HT-29 (cell line): ENCODE results near the gene DCST1. TPM values are rescaled to one million over a fixed set of nuclear protein-coding genes. Genes with fewer than 3 reads are reported as not detected.

Experiments
- DNase-seq: peaks from one replicate; pipeline ENCODE4 v3.0.0-alpha.2; 2015; ENCODE audit warnings: low spot score
- total RNA-seq: library from RNA; depleted of rRNA; stranded (reverse); fragments of >200 nt; shearing (Covaris generic); gene quantifications from 2 replicates; pipeline ENCODE4 v1.2.3, GENCODE V29; 2014; rRNA removed

The DCST1 gene
- total RNA-seq, 1 experiment from 2014 or later: 0.05 TPM

DNA sequence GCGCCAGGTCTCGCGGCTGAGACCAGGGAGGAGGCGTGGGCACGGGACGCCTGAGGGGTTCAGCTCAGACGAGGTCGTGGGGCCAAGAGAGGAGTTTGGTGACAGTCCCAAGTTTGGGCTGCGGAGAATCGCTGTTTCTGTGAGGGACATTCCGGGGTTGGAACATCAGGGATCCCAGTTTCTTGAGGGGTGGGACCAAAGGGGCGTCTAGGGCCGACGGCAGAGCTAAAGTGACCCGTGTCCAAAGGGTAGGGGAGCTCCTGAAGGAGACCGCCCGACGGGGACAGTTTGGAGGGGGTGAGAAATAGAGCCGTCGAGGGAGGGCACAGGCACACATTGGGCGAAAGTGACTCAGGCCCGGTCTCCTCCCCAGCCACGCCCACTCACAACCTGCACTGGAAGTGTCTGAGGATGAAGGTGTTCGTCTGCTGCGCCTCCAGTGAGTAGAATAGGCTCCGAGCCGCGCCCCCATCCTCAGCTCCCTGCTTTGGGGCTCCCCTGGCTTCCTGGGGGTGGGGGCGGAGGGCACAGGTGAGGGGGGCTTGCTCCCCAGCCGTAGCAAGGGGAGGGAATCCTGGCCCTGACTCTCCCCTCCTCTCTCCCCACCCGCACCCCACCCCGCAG is 52.0 kb downstream of the DCST1 start:
- DNase-seq: peak; percentile 61

DNA sequence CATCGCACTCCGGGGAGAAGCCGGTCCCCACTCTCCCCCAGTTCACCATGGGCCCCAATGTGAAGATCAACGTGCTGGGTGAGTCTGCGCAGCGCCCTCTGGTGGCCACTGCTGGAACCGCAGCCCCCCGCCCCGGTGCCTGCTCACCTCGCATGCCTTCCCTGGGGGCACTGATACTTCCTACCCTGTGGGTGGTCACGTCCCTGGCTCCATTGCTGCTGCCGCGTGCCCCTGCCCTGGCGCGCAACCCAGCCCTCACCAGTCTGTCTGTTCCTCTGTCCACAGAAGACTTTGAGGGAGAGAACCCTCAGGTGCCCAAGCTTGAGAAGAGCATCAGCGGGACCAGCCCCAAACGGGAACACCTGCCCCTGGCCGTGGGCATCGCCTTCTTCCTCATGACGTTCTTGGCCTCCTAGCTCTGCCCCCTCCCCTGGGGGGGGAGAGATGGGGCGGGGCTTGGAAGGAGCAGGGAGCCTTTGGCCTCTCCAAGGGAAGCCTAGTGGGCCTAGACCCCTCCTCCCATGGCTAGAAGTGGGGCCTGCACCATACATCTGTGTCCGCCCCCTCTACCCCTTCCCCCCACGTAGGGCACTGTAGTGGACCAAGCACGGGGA is 52.6 kb downstream of the DCST1 start:
- peak; percentile 73 for DNase-seq

DNA sequence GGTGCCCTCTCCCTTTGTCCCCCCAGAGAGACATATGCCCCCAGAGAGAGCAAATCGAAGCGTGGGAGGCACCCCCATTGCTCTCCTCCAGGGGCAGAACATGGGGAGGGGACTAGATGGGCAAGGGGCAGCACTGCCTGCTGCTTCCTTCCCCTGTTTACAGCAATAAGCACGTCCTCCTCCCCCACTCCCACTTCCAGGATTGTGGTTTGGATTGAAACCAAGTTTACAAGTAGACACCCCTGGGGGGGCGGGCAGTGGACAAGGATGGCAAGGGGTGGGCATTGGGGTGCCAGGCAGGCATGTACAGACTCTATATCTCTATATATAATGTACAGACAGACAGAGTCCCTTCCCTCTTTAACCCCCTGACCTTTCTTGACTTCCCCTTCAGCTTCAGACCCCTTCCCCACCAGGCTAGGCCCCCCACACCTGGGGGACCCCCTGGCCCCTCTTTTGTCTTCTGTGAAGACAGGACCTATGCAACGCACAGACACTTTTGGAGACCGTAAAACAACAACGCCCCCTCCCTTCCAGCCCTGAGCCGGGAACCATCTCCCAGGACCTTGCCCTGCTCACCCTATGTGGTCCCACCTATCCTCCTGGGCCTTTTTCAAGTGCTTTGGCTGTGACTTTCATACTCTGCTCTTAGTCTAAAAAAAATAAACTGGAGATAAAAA is 53.4 kb downstream of the DCST1 start:
- DNase-seq: no peak

DNA sequence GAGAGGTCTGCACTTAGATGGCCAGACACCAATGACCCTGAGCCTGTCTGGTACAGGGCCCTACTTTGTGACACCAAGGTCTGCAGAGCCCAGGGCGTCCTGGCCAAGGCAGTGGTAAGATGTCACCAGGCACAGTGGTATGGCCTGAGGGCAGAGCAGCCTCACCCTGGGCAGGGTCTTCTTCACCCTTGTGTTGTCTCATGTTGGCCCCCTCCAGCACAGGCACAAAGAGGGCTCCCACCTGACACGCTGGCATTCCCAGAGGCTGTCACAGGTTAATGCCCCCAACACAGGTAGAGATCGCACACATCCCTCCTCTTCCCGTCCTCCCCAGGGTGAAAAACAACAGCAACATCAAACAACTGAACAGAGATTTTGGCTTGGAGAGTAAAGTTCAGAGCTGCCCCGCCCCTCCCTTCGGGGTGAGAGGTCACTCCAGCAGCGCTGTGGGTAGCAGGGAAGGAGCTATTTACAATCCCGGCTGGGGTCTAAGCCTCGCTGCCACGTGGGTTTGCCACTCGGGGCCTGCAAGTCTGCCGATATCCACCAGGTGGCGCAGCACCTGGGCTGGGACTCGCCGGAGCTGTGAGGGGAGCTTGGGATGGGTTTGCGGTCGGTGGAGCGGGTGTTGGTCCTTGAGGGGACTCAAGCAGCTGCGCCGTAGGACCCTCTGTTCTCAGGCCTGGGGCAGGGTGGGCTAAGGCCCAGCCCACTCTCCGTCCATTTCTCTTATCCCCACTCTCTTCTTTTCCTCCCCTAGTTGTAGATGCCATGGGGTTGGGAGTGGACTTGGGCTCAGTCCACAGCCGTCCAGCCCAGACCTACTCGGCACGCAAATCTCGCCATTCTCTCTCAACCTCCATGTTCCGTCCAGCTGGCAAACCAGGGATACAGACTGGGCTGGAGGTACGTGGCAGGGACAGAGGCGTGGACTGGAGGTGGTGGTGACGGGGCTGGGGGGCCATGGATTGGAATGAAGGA is 57.7 kb downstream of the DCST1 start:
- DNase-seq: peak; percentile 85

DNA sequence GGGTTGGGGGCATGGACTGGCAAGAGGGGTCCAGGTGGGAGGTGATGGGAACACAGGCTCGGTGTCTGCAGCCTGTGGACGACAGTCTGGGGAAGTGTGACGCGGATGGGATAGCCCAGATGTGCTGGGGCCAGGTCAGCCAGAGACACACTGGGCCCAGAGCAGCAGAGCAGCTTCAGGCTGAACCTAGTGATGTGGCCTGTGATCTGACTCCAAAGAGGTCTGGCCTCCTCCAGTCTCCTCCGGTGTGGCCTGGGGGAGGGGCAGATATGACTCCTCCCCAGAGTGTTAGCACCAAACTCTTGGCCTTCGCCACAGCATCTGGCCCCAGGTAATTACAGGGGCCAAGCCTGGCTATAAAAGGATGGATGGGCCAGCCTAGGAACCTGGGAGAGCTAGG is 58.5 kb downstream of the DCST1 start:
- DNase-seq: no peak

DNA sequence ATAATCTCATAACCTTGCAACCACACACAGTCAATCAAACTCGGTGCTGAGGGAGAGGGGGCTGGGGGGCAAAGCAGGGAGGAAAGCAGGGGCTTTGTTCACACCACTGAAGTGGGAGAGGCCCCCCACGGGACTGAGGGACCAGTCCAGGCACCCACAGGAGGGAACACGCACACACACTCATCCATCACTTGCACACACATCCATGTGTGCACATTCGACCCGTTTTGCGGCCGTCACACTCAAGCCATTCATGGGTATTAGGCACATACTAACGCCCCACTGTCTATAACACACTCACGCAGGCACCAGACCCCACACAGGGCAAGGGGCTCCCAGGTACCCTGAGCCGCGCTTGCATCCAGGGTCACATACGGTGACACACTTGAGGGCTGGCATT is 59.0 kb downstream of the DCST1 start:
- DNase-seq: no peak

DNA sequence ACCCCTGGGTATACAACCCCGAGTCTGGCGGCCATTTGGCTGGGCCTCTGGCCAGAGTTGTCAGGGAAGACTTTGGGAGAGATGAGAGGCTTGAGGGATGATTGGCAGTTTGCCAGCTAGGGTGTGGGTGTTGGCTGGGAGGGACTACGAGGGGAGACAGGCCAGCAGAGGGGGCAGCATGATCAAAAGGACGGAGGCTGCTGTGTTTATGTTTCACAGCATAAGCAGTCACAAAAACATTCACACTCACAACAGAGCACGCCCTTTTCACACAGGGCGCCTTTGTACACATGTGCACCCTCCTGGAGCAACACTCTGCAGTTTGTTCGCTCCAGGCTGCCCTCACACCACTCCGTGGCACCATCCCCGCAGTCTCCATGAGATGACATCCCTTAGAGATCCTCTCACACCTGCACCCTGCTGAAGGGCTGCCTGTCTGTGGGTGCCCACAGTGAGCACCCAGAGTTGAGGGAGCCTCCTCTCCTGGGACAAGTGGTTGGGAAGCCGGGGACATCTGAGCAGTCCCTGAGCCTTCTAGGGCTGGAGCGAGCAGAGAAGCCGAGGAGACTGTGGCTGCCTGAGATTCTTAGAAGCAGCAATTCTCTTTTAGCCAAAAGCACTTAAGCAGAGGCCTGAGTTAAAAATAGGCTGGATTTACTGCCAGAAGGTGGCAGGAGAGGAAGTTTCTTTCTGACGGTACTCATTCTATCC is 60.4 kb downstream of the DCST1 start:
- peak; percentile 57 for DNase-seq

DNA sequence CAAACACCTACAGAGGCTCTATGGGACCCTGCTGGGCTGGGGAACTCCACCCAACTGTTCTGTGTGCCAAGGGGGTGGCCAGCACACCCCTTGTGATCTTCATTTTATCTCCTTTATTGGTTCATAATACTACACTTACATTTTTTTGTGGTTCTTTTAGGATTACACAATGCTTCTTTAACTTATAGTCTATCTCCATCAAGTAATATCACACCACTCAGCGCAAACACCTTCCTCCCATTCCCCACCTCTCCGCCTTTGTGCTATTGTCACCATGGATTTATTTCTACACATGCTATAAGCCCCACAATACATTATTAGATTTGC is 61.0 kb downstream of the DCST1 start:
- no peak for DNase-seq

DNA sequence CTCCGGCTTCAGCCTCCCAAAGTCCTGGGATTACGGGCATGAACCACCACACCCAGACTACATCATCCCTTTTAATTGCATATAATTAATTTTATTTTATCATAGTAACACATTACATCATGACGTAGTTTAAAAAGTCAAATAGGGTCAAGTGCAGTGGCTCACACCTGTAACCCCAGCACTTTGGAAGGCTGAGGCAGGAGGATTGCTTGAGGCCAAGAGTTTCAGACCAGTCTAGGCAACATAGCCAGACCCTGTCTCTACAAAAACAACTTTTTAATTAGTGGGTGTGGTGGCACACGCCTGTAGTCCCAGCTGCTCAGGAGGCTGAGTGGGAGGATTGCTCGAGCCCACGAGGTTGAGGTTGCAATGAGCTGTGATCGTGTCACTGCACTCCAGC is 65.7 kb downstream of the DCST1 start:
- no peak for DNase-seq

Other genes starting within 250 kb of the DCST1 start
- gene KCNN3, start 163.5 kb upstream of the DCST1 start, total RNA-seq: not detected in 2 replicates
- gene PMVK, start 97.1 kb upstream of the DCST1 start, total RNA-seq: 15.7 and 18.9 TPM in 2 replicates
- 33.3 and 42.5 TPM in 2 replicates for gene PBXIP1, start 77.7 kb upstream of the DCST1 start, total RNA-seq
- 36.3 and 43.4 TPM in 2 replicates for gene PYGO2, start 72.0 kb upstream of the DCST1 start, total RNA-seq
- 112 and 120 TPM in 2 replicates for gene SHC1, start 63.1 kb upstream of the DCST1 start, total RNA-seq
- gene CKS1B, start 59.1 kb upstream of the DCST1 start, total RNA-seq: 189 and 196 TPM in 2 replicates
- gene FLAD1, start 50.5 kb upstream of the DCST1 start, total RNA-seq: 83.1 and 85.5 TPM in 2 replicates
- gene LENEP, start 40.2 kb upstream of the DCST1 start, total RNA-seq: 0.16 and 0.18 TPM in 2 replicates
- gene ZBTB7B, start 31.0 kb upstream of the DCST1 start, total RNA-seq: 81.9 and 83.4 TPM in 2 replicates
- 0.70 and 3.3 TPM in 2 replicates for gene DCST2, start within 50 bp of the DCST1 start, total RNA-seq
- 177 and 185 TPM in 2 replicates for gene ADAM15, start 17.5 kb downstream of the DCST1 start, total RNA-seq
- gene EFNA4, start 29.9 kb downstream of the DCST1 start, total RNA-seq: 34.6 and 45.0 TPM in 2 replicates
- 2.4 and 3.9 TPM in 2 replicates for gene EFNA3, start 45.0 kb downstream of the DCST1 start, total RNA-seq
- 49.8 and 62.7 TPM in 2 replicates for gene EFNA1, start 94.1 kb downstream of the DCST1 start, total RNA-seq
- 38.8 and 47.5 TPM in 2 replicates for gene SLC50A1, start 102.0 kb downstream of the DCST1 start, total RNA-seq
- gene DPM3, start 106.7 kb downstream of the DCST1 start, total RNA-seq: 86.2 and 100 TPM in 2 replicates
- 107 and 128 TPM in 2 replicates for gene KRTCAP2, start 139.5 kb downstream of the DCST1 start, total RNA-seq
- gene TRIM46, start 140.0 kb downstream of the DCST1 start, total RNA-seq: not detected in 2 replicates
- 4.2 and 7.6 TPM in 2 replicates for gene THBS3, start 174.1 kb downstream of the DCST1 start, total RNA-seq
- 72.2 and 86.8 TPM in 2 replicates for gene MTX1, start 174.9 kb downstream of the DCST1 start, total RNA-seq
- gene ENTREP3, start 221.7 kb downstream of the DCST1 start, total RNA-seq: 8.6 and 12.6 TPM in 2 replicates
- 112 and 114 TPM in 2 replicates for gene SCAMP3, start 228.5 kb downstream of the DCST1 start, total RNA-seq
- 29.3 and 35.2 TPM in 2 replicates for gene CLK2, start 239.7 kb downstream of the DCST1 start, total RNA-seq
- 4.3 and 6.4 TPM in 2 replicates for gene HCN3, start 243.6 kb downstream of the DCST1 start, total RNA-seq